Stimulated activated CD8-positive, alpha-beta memory T cell treated with anti-CD3 and anti-CD28 coated beads, Interleukin-12 subunit alpha, Interleukin-12 subunit beta, amount 100 ng/mL, for 4 hours (primary cell): ENCODE results near the gene HSD11B2.

Experiments
- DNase-seq: peaks from one replicate; pipeline ENCODE4 v3.0.0-alpha.2; 2020; ENCODE audit warnings: low read depth

HSD11B2 gene

GRCh38 chr16:67435758-67436164 lies 4.8 kb downstream of the HSD11B2 start:
- no peak for DNase-seq

- DNase-seq = no peak
These were observed 5.8 kb downstream of the HSD11B2 start for GRCh38 chr16:67436640-67437193.

GRCh38 chr16:67437513-67437912 lies 6.6 kb downstream of the HSD11B2 start:
- DNase-seq = no peak

GRCh38 chr16:67438098-67438791 lies 7.3 kb downstream of the HSD11B2 start:
- DNase-seq = no peak

GRCh38 chr16:67438824-67439393 lies 8.0 kb downstream of the HSD11B2 start:
- no peak for DNase-seq

- DNase-seq = no peak
These were observed 10.4 kb downstream of the HSD11B2 start for GRCh38 chr16:67441271-67441753.

GRCh38 chr16:67441907-67442306 lies 11.0 kb downstream of the HSD11B2 start:
- DNase-seq = no peak

GRCh38 chr16:67442581-67443255 lies 11.8 kb downstream of the HSD11B2 start:
- no peak for DNase-seq

GRCh38 chr16:67443265-67443664 lies 12.3 kb downstream of the HSD11B2 start:
- DNase-seq = no peak

GRCh38 chr16:67444259-67445125 lies 13.6 kb downstream of the HSD11B2 start:
- no peak for DNase-seq

GRCh38 chr16:67445126-67445426 lies 14.2 kb downstream of the HSD11B2 start:
- no peak for DNase-seq

GRCh38 chr16:67445441-67445912 lies 14.6 kb downstream of the HSD11B2 start:
- DNase-seq = no peak

GRCh38 chr16:67445913-67446907 lies 15.3 kb downstream of the HSD11B2 start:
- DNase-seq = no peak

GRCh38 chr16:67446968-67447507 lies 16.1 kb downstream of the HSD11B2 start:
- no peak for DNase-seq

GRCh38 chr16:67447508-67448076 lies 16.7 kb downstream of the HSD11B2 start:
- no peak for DNase-seq

- no peak for DNase-seq
These were observed 17.7 kb downstream of the HSD11B2 start for GRCh38 chr16:67448580-67448979.

GRCh38 chr16:67449336-67449735 lies 18.4 kb downstream of the HSD11B2 start:
- no peak for DNase-seq

- no peak for DNase-seq
These were observed 18.8 kb downstream of the HSD11B2 start for GRCh38 chr16:67449739-67450138.

- no peak for DNase-seq
These were observed 20.3 kb downstream of the HSD11B2 start for GRCh38 chr16:67451061-67451703.
